Colonic mucosa (tissue), 4 donors: Measurements from ENCODE around the gene FAM13C. TPM values are rescaled to one million over a fixed set of nuclear protein-coding genes. Genes with fewer than 3 reads are reported as not detected.

Source experiments
- DNase-seq: peaks from one replicate; pipeline ENCODE4 v3.0.0-alpha.2; 2020
- H3K27ac ChIP-seq: fragments of 200-600 bp; one replicate; pipeline ENCODE4 v1.8.0; 2021
- H3K27me3 ChIP-seq: fragments of 200-600 bp; one replicate; pipeline ENCODE4 v1.8.0; 2021
- H3K36me3 ChIP-seq: fragments of 200-600 bp; one replicate; pipeline ENCODE4 v1.8.0; 2021
- H3K4me1 ChIP-seq: fragments of 200-600 bp; one replicate; pipeline ENCODE4 v1.8.0; 2021; ENCODE audit warnings: mild to moderate bottlenecking
- H3K4me3 ChIP-seq: fragments of 200-600 bp; one replicate; pipeline ENCODE4 v1.8.0; 2021
- H3K9ac ChIP-seq, 2 donors: one replicate each; pipeline ENCODE4 v1.7.0; 2013; ENCODE audit warnings: control low read depth in 2 of 2, low read depth in 2 of 2, low read length in 2 of 2
- H3K9me3 ChIP-seq: fragments of 200-600 bp; one replicate; pipeline ENCODE4 v1.8.0; 2021
- CTCF ChIP-seq: fragments of 200-600 bp; IDR thresholded peaks from one replicate; pipeline ENCODE4 v1.8.0; 2022; ENCODE audit warnings: antibody characterized with exemption, mild to moderate bottlenecking
- intact Hi-C: fragments of 100-400 bp; cut with DNase I; formaldehyde crosslinking; loops from one replicate; pipeline ENCODE4 v1.14.1; 2022
- total RNA-seq, 2 donors: library from RNA; stranded (reverse); fragmentation: NEBNext Ultra II Directional in 1 of 2; extraction: Animal tissue kit (Norgen Biotek cat#: 25700) in 1 of 2; gene quantifications; one replicate each; pipeline ENCODE4 v1.2.1, GENCODE V29; 2021
- donor health status: healthy.
- donor health status: DM: no; HTN: no; CAD: no.
- donor health status: DM: no; HTN: no; CAD: no.

FAM13C gene
- total RNA-seq, 2 donors from 2014 or later, result 1.0 to 2.5 TPM

DNA sequence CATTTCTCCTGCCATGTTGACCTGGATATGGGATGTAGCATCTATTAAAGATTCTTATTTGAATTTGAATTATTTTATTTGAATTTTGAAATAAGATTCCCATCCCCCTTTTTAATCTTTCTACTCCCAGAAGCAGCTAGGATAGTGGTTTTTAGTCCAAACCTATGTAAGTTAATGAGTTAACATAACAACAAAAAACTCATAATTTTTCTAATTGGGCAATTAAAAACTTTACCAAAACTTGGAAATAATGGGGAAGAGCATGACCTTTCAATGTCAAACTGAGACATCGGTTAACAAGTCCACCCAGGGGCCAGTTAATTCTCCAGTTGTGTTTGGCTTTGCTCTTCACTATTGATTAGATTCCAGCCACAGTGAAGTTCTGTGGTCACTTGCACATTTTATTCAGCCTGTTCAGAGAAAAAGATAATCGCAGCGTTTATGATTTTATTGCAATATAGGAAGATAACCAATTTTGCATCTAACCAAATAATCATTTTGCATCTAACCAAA lies 1.2 kb upstream of the FAM13C start:
- TF ChIP-seq CTCF, result no peak
- no peak for DNase-seq
- no peak overlapping the region for H3K9ac ChIP-seq
- no peaks in the 10 kb centered on the region for H3K4me1 ChIP-seq
- no peaks in the 10 kb centered on the region for H3K27me3 ChIP-seq
- intact Hi-C loops, result no loop called here
- no peak overlapping the region for H3K27ac ChIP-seq
- H3K9me3 ChIP-seq, result no peaks in the 10 kb centered on the region
- H3K4me3 ChIP-seq, result no peak overlapping the region
- no peaks in the 10 kb centered on the region for H3K36me3 ChIP-seq

- no peaks in the 10 kb centered on the region for H3K9me3 ChIP-seq
- peak overlapping the region in 1 of 2 donors; percentile 59 for H3K9ac ChIP-seq
- intact Hi-C loops, result no loop called here
- no peaks in the 10 kb centered on the region for H3K27me3 ChIP-seq
- peak overlapping the region; percentile 69 for H3K27ac ChIP-seq
- H3K4me1 ChIP-seq, result no peaks in the 10 kb centered on the region
- TF ChIP-seq CTCF, result no peak
- DNase-seq, result peak; percentile 63
- H3K36me3 ChIP-seq, result no peaks in the 10 kb centered on the region
- peak overlapping the region; percentile 52 for H3K4me3 ChIP-seq
These were observed 621 bp upstream of the FAM13C start for GRCh38 chr10:59362959-59363381.

DNA sequence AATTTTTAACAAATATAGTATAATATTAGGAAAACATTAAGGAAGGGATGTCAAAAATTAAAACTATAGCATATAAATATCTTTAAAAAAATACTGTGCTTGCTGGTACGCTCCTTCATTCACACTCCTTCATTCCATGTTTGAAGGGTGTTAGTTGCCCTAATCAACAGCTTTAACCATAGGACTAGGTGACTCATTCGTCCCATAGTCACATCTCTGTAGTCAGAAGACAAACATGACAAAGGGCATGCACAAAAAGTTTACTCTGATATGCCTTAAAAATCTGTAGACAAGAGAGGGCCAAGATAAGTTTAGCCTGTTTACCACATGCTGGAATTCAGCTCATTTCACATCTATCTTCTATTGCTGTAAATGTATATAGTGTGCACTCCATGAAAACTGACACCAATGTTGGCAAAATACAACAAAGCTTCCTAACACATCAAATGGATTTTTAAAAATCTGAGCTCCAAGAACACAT lies 646 bp downstream of the FAM13C start:
- no peak for DNase-seq
- TF ChIP-seq CTCF, result no peak
- peak overlapping the region; percentile 52 for H3K4me3 ChIP-seq
- H3K27ac ChIP-seq, result peak overlapping the region; percentile 69
- H3K36me3 ChIP-seq, result no peaks in the 10 kb centered on the region
- peak overlapping the region; percentile 59 to 62 for H3K9ac ChIP-seq
- H3K4me1 ChIP-seq, result no peaks in the 10 kb centered on the region
- H3K9me3 ChIP-seq, result no peaks in the 10 kb centered on the region
- H3K27me3 ChIP-seq, result no peaks in the 10 kb centered on the region
- intact Hi-C loops, result no loop called here

DNA sequence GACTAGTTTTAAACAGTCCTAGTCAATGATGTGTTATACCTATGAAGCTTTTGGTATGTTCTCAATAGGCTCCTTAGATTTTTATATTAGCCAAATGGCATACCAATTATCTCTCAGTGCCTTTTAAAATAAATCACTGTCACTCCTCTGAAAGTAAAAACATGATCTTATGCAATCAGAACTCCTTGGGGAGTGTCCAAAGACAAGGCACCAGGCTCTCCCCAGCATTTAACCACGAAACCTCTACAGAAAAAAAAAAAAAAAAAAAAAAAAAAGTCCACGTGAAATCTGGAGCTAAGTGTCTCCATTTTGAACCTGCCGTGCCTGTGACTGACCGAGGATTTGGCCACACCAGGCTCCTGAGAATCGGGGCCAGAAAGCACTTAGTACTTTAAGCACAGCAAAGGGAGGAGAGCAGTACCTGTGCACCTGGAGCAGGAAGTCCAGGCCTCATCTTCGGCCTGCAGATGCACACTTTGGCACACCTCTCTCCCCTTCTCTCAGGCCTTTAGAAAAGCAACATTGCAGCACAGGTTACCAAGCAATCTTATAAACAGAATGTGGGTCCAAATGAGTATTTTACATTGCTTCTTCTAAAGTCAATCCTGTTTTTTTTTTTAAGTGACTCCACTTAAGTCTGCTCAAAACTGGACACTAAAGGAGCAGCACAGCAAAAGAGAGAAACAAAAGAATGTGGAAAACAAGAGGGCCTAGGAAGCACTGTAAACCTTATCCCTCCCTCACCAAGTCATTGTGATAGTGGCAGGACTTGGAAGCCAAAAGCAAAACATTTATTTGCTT lies 1.5 kb downstream of the FAM13C start:
- no peak for DNase-seq
- Histone ChIP-seq H3K36me3 (no peaks in the 10 kb centered on the region), H3K27me3 (no peaks in the 10 kb centered on the region), H3K9me3 (no peaks in the 10 kb centered on the region), H3K27ac (no peak overlapping the region), H3K9ac (no peak overlapping the region), H3K4me1 (no peaks in the 10 kb centered on the region), H3K4me3 (no peak overlapping the region)
- TF ChIP-seq CTCF, result no peak
- intact Hi-C loops, result no loop called here

- Histone ChIP-seq H3K9me3 (no peaks in the 10 kb centered on the region), H3K27me3 (no peaks in the 10 kb centered on the region), H3K27ac (no peak overlapping the region), H3K36me3 (no peaks in the 10 kb centered on the region), H3K9ac (no peak overlapping the region), H3K4me1 (no peaks in the 10 kb centered on the region), H3K4me3 (no peak overlapping the region)
- DNase-seq, result no peak
- TF ChIP-seq CTCF, result no peak
- intact Hi-C loops, result no loop called here
These were observed 3.8 kb downstream of the FAM13C start for GRCh38 chr10:59358576-59358975.
